Gastroesophageal sphincter (tissue), 4 donors: ENCODE results near the gene MICU1. TPM values are rescaled to one million over a fixed set of nuclear protein-coding genes. Genes with fewer than 3 reads are reported as not detected.

Experiments used
- ATAC-seq: fragments of 150-250 bp; one replicate; pipeline ENCODE4 v1.9.1; 2016; ENCODE audit warnings: mild to moderate bottlenecking, moderate library complexity
- H3K27ac ChIP-seq, 4 donors: fragments of 200-600 bp; sonication (generic) in 3 of 4; 1 replicate in 3 of 4; 2 replicates in 1 of 4; pipeline ENCODE4 v1.5.1; 2016 to 2019
- H3K27me3 ChIP-seq: fragments of 200-600 bp; sonication (generic); one replicate; pipeline ENCODE4 v1.5.1; 2019
- H3K36me3 ChIP-seq, 2 donors: fragments of 200-600 bp; sonication (generic); one replicate each; pipeline ENCODE4 v1.5.1; 2019; ENCODE audit warnings: control low read depth in 1 of 2
- H3K4me1 ChIP-seq, 3 donors: fragments of 200-600 bp; sonication (generic); 1 replicate in 2 of 3; 2 replicates in 1 of 3; pipeline ENCODE4 v1.5.1; 2016 to 2019; ENCODE audit warnings: control low read depth in 2 of 3
- H3K4me3 ChIP-seq, 2 donors: fragments of 200-600 bp; sonication (generic); one replicate each; pipeline ENCODE4 v1.5.1; 2019; ENCODE audit warnings: mild to moderate bottlenecking in 1 of 2, moderate library complexity in 1 of 2
- H3K9me3 ChIP-seq, 3 donors: fragments of 200-600 bp; sonication (generic); one replicate each; pipeline ENCODE4 v1.5.1; 2017 to 2019; ENCODE audit warnings: control low read depth in 2 of 3
- EP300 ChIP-seq: sonication (generic); formaldehyde crosslinking; IDR thresholded peaks from one replicate; pipeline ENCODE4 v1.6.1; 2017; ENCODE audit warnings: antibody characterized with exemption, mild to moderate bottlenecking
- POLR2A ChIP-seq, 2 donors: fragments of 450-650 bp; IDR thresholded peaks; one replicate each; pipeline ENCODE4 v1.6.1; 2017; ENCODE audit warnings: antibody characterized with exemption in 2 of 2, mild to moderate bottlenecking in 2 of 2, moderate library complexity in 1 of 2
- POLR2AphosphoS5 ChIP-seq: sonication (generic); formaldehyde crosslinking; IDR thresholded peaks from one replicate; pipeline ENCODE4 v1.6.1; 2017; ENCODE audit warnings: antibody characterized with exemption
- WGBS, 2 donors: methylation state at CpG; one replicate each; pipeline ENCODE4 v1.1.5; 2018; ENCODE audit warnings: low coverage in 1 of 2; 5-methylcytosine and 5-hydroxymethylcytosine counted together
- total RNA-seq, 4 donors: library from RNA; depleted of rRNA; stranded (reverse); fragments of >200 nt; gene quantifications; one replicate each; pipeline ENCODE4 v1.1.0, GENCODE V29; 2016
- TF ChIP-seq, protein P1 (sequence below), 4 experiments: fragments of 200-600 bp in 2 of 4; fragments of 450-650 bp in 2 of 4; sonication (generic) in 1 of 4; IDR thresholded peaks; one replicate each; pipeline ENCODE4 v1.5.1; 2017 to 2019; ENCODE audit warnings: antibody characterized with exemption in 4 of 4, mild to moderate bottlenecking in 2 of 4, moderate library complexity in 2 of 4

MICU1 gene
- total RNA-seq, 4 donors from 2014 or later = 37.5 to 42.2 (median 40.8) TPM

GRCh38 chr10:72466018-72466417, 159.9 kb downstream of the MICU1 start:
- no peaks in the 10 kb centered on the region for H3K27me3 ChIP-seq
- H3K36me3 ChIP-seq = peaks cover 0 to 22% of the 10 kb centered on the region in 2 donors
- H3K4me1 ChIP-seq = no peaks in the 10 kb centered on the region
- no peak for ATAC-seq
- WGBS, 2 donors = 75 to 96% methylated on average over 4 of the region's 4 CpGs
- H3K4me3 ChIP-seq = no peak overlapping the region
- no peak overlapping the region for H3K27ac ChIP-seq
- no peaks in the 10 kb centered on the region for H3K9me3 ChIP-seq
- no peak for TF ChIP-seq POLR2AphosphoS5
- TF ChIP-seq, protein P1, sequence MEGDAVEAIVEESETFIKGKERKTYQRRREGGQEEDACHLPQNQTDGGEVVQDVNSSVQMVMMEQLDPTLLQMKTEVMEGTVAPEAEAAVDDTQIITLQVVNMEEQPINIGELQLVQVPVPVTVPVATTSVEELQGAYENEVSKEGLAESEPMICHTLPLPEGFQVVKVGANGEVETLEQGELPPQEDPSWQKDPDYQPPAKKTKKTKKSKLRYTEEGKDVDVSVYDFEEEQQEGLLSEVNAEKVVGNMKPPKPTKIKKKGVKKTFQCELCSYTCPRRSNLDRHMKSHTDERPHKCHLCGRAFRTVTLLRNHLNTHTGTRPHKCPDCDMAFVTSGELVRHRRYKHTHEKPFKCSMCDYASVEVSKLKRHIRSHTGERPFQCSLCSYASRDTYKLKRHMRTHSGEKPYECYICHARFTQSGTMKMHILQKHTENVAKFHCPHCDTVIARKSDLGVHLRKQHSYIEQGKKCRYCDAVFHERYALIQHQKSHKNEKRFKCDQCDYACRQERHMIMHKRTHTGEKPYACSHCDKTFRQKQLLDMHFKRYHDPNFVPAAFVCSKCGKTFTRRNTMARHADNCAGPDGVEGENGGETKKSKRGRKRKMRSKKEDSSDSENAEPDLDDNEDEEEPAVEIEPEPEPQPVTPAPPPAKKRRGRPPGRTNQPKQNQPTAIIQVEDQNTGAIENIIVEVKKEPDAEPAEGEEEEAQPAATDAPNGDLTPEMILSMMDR (IDR thresholded peaks at IDR 0.05) = no peak
- TF ChIP-seq EP300 = no peak
- no peak for TF ChIP-seq POLR2A (IDR thresholded peaks at IDR 0.05)

- 50% methylated on average over 2 of the region's 2 CpGs for WGBS, 2 donors
- Histone ChIP-seq H3K27ac (no peak overlapping the region), H3K4me3 (no peak overlapping the region), H3K27me3 (no peaks in the 10 kb centered on the region), H3K9me3 (no peaks in the 10 kb centered on the region), H3K4me1 (peaks cover 0 to 2% (median 0%) of the 10 kb centered on the region in 3 donors), H3K36me3 (peaks cover 0 to 12% of the 10 kb centered on the region in 2 donors)
- TF ChIP-seq POLR2A (IDR thresholded peaks at IDR 0.05) (no peak), EP300 (no peak), POLR2AphosphoS5 (no peak)
- TF ChIP-seq, protein P1 (IDR thresholded peaks at IDR 0.05) = no peak
- no peak for ATAC-seq
Observed at GRCh38 chr10:72464438-72464837, 161.4 kb downstream of the MICU1 start.

DNA sequence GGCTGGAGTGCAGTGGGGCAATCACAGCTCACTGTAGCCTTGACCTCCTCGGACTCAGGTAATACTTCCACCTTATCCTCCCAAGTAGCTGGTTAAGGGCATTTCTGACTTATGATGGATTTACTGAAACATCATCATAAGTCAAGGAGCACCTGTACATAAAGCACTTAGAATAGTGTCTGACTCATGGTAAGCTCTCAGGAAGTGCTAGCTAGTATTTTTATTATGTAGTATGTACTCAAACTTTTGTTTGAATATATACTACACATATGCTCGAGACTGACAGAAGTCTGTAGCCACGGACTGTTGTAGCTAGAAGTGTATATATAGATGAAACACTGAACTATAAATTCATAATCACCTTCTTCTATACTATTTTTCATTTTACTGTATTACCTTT, 163.6 kb downstream of the MICU1 start:
- Histone ChIP-seq H3K27me3 (no peaks in the 10 kb centered on the region), H3K4me1 (peaks cover 0 to 2% (median 0%) of the 10 kb centered on the region in 3 donors), H3K36me3 (peaks cover 0 to 18% of the 10 kb centered on the region in 2 donors), H3K27ac (no peak overlapping the region), H3K9me3 (no peaks in the 10 kb centered on the region), H3K4me3 (no peak overlapping the region)
- ATAC-seq = no peak
- TF ChIP-seq, protein P1 (IDR thresholded peaks at IDR 0.05) = no peak
- TF ChIP-seq POLR2AphosphoS5 (no peak), EP300 (no peak), POLR2A (IDR thresholded peaks at IDR 0.05) (no peak)
- WGBS, 2 donors = 94 to 96% methylated on average over 2 to 3 of the region's 3 CpGs

- Histone ChIP-seq H3K4me1 (peaks cover 0 to 2% (median 0%) of the 10 kb centered on the region in 3 donors), H3K27ac (no peak overlapping the region), H3K36me3 (peaks cover 0 to 18% of the 10 kb centered on the region in 2 donors), H3K27me3 (no peaks in the 10 kb centered on the region), H3K9me3 (no peaks in the 10 kb centered on the region), H3K4me3 (no peak overlapping the region)
- ATAC-seq = no peak
- TF ChIP-seq POLR2A (IDR thresholded peaks at IDR 0.05) (no peak), POLR2AphosphoS5 (no peak), EP300 (no peak)
- TF ChIP-seq, protein P1 (IDR thresholded peaks at IDR 0.05) = no peak
- 22 to 28% methylated on average over 2 of the region's 2 CpGs for WGBS, 2 donors
Observed at GRCh38 chr10:72461085-72461484, 164.8 kb downstream of the MICU1 start.

DNA sequence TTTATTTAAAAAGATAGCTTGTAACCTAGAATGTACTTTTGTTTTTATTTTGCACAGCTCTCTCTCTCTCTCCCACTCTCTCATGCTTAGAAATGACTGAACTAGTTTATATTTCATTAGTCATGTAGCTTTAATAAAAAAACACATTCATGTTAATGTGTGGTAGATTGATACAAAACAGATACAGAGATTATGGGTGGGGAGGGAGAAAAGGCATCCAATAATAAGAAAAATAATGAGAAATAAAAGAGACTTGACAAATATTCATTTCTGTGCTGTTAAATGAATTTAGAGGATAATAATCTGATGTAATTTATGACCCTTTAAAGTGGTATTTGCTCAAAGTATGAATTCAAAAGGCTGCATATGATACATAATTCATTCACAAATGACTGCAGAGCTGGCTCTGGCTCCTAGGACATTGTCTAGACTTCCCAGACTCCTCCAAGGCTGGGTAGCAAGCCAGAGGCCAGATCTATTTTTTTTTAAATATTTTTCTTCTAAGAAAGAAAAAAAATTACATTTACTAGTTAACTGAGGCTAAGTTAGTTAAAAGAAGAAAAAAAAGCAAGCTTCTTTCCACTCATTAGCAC, 165.5 kb downstream of the MICU1 start:
- no peak overlapping the region for H3K27ac ChIP-seq
- no peak for ATAC-seq
- H3K27me3 ChIP-seq = no peaks in the 10 kb centered on the region
- H3K4me3 ChIP-seq = no peak overlapping the region
- no peaks in the 10 kb centered on the region for H3K9me3 ChIP-seq
- peaks cover 0 to 18% of the 10 kb centered on the region in 2 donors for H3K36me3 ChIP-seq
- TF ChIP-seq EP300 (no peak), POLR2AphosphoS5 (no peak), POLR2A (IDR thresholded peaks at IDR 0.05) (no peak)
- TF ChIP-seq, protein P1 (IDR thresholded peaks at IDR 0.05) = no peak
- peaks cover 0 to 2% (median 0%) of the 10 kb centered on the region in 3 donors for H3K4me1 ChIP-seq
